HG02981 (cell line): ENCODE results near the gene THSD4.

Experiments
- ATAC-seq: cut with Tn5 transposase; IDR thresholded peaks from one replicate; pipeline ENCODE4 v1.9.1; 2021; ENCODE audit warnings: mild to moderate bottlenecking, moderate library complexity; ENCODE audit not compliant: unreplicated experiment

THSD4 gene

DNA sequence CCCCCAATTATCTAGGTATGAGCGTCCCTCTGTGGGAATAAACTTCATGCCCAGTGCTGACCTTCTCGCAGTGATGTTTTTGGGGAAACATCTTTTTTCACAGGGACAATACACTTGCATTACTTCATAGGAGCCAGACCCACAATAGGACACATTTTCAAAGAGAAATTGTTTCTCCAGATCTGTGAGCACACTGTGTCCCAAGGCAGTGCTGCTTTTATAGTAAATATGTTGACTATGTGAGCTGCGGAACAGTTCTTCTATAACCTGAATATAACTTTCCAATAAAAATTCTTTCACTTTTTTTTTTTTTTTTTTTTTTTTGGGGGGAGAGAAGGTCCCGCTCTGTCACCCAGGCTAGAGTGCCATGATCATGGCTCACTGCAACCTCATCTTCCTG is 17.4 kb upstream of the THSD4 start:
- no peak for ATAC-seq

GRCh38 chr15:71098920-71099319 is 16.4 kb upstream of the THSD4 start:
- no peak for ATAC-seq

DNA sequence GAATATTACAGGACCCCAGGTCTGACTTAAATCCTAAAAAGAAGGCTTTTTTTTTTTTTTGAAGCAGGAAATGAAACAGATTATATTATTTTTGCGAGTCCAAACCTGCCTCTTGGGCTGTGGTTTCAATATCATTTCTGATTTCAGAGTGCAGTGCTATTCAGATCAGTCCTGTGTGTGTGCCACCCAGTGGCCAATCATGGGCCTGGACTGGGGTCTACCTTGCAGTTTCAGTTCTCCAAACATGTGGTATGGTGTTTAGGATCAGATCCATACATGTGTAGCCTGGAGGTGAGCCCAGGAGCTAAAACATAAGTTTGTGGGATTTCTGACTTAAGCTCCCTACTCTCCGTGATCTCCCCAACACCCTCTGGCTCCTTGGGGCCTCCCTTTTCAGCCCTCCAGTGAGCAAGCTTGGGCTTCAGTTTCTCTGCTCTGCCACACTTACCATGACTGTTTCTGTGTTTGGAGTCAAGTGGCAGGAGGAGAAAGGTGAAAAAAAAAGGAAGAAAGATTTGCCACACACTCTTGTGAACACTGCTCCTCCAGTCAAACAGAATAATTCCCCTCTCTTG is 12.1 kb upstream of the THSD4 start:
- peak; percentile 86 for ATAC-seq

DNA sequence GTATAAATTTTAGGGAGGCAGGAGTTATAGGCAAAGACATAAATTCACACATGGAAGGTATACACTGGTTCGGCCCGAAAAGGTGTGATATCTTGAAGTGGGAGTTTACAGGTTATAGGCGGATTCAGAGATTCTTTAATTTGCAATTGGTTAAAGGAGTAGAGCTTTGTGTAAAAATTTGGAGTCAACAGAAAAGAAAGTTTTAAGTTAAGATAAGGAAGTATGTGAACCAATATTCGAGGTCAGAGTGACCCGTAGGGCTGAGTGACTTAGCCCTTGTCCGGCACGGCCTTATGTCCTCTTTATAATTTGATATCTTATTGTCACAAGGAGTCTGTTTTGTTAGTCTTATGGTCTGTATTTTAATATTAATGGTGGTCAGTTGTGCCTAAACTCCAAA is 10.6 kb upstream of the THSD4 start:
- no peak for ATAC-seq

GRCh38 chr15:71105444-71105843 is 9.8 kb upstream of the THSD4 start:
- no peak for ATAC-seq

DNA sequence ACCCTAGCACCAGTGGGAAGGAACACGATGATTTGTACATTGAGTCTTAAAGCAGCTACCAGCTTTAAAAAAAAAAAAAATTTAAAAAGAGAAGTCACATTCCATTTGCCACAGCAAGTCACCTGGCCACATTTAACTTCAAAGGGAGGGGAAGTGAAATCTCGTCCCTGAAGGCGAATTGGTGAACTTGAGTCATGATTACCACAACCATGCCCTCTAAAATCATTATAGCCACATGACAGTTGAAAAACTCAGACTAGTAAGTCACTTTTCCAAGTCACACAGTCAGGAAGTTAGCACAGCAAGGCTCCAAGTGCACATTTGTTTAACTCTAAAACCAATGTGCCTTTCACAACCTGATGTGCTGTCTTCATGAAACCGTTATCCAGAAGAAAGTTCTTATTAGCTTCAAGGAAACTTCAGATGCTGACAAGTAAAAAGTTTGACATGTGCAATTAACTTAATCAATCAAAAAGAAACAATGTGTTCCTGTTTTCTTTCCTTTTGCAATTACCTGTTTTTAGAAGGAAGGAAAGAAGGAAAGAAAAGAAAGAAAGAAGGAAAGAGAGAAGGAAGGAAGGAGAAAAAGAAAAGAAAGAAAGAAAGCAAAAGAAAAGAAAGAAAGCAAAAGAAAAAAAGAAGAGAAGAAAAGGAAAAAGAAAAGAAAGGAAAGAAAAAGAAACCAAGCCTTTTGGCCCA is 8.3 kb upstream of the THSD4 start:
- ATAC-seq: no peak

DNA sequence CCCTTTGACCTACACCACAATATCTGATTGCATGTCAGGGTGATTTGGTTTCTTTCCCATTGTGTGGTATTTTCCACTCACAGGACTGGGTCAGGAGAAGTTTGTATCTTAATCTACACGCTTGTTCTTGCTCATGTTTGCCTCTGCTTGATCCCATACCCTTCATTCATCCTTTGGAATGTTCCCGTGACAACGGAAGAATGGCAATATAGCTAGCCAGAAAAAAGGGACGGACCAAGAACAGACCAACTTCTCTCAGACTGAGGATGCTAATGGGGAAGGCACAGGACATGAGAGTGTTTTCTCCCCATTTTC is 7.8 kb upstream of the THSD4 start:
- no peak for ATAC-seq

DNA sequence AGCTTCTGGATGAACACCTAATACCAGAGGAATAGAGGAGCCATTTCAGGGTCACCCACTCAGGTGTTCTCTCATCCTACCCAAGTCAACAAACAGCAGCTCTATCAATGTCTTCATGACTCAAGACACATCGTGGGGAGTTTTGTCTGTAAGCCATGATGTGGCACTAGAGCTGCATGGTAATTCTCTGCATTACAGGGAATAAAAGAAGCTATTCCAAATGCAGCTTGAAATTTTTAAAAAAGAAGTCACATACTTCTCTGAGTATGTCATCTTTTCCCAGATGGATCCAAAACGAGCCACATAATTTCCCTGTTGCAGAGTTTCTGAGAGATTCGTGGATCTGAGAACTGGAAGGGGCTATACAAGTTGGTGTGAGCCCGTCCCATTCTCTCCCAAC is 6.1 kb upstream of the THSD4 start:
- no peak for ATAC-seq

GRCh38 chr15:71109905-71110304 is 5.4 kb upstream of the THSD4 start:
- no peak for ATAC-seq

DNA sequence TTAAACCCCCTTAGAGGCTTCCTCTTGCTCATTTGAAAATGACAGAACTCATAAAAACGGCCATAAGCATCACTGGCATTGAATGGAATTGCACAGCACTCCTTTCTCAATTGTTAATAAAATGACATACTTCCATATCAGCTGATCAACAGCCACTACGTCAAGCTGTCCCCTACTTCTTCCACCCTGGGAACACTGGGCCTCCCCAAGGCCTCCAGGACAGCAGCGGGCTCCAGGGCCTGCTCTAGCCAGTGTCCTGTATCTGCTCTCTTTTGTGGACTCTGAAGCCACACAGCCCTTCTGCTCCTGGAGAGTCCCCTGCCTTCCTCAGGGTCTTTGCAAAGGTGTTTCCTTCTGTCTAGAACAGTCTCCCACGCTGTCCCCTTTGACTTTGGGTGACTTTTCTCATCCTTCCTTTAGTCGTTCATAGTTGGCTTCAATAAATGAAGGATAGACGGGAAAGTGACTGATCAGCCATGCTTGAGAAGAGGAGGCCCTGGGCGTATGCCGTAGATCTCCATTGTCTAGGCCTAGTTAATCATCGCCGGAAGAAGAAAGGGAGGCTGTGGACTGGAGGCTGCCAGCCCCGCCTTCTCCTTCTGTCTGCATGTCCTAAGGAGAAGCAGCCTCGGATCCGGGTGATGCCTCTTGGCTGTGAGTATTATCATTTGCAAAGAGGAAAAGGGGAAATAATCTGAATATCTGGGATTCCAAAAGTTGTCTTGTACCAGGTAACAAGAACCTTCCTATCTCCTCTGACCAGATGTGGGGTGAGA is 4.7 kb upstream of the THSD4 start:
- ATAC-seq: no peak

DNA sequence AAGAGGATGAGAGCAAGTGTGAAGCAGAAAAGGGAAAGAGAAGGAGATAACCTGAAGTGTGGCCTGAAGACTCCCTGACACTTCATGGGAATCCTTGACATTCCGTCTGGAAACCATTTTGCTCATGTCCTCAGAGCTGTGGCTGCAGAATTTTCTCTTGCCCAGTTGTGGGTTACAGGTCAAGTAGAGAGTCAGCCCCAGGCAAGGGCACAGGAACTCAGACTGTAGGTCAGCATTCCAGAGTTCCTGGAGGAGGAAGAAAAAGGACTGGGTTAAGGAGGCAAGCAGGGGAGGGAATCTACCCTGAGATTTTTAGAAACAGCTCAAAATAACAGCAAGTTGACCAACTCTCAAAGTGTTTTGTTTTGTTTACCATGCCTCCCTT is 4.1 kb upstream of the THSD4 start:
- ATAC-seq: no peak

DNA sequence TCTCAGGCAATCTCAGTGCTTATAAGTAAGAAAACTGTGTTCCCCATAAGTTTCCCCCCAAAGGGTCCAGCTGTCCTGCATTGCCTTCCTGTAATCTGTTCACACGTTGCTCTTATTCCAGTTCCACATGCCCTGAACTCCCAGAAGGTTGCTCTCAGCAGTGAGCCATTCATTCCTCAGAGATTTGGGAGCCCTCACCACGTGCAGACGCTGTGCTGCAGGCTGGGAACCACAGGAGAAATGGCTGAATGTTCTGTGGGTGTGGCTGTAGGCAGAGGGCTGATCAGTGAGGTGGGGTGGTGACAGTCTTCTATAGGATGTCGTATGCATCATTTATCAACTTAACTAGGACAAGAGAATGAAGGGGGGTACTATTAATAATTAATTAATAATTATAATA is 3.3 kb upstream of the THSD4 start:
- no peak for ATAC-seq

GRCh38 chr15:71112429-71112828 is 2.8 kb upstream of the THSD4 start:
- no peak for ATAC-seq

DNA sequence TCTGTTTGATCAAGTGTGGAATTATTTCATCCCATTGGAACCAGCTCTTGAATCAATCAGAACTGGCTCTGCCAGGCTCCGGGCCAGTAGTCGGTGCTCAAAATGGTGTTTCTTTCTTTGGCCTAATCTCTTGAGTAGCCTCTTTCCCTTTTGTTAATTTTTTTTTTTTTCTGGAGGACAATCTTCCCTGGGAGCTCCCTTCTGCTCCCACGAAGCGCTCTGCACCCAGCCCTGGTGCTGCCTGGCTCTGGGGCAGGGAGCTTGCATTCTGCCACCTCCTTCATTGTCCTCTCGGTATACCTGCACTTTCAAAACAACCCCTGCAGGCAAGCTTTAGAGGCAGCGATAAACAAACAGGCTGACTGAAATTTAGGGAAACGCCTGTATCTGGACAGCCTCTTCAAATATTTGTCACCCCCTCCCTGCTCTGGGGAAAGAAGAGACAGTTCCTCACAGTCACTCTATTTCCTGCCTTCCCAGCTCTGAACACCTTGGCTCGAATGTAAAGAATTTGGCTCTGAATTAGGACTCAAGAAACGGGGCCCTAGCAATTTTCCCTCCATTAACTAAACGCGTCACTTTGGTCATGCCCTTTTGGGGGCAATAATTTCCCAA is 1.1 kb upstream of the THSD4 start:
- no peak for ATAC-seq

DNA sequence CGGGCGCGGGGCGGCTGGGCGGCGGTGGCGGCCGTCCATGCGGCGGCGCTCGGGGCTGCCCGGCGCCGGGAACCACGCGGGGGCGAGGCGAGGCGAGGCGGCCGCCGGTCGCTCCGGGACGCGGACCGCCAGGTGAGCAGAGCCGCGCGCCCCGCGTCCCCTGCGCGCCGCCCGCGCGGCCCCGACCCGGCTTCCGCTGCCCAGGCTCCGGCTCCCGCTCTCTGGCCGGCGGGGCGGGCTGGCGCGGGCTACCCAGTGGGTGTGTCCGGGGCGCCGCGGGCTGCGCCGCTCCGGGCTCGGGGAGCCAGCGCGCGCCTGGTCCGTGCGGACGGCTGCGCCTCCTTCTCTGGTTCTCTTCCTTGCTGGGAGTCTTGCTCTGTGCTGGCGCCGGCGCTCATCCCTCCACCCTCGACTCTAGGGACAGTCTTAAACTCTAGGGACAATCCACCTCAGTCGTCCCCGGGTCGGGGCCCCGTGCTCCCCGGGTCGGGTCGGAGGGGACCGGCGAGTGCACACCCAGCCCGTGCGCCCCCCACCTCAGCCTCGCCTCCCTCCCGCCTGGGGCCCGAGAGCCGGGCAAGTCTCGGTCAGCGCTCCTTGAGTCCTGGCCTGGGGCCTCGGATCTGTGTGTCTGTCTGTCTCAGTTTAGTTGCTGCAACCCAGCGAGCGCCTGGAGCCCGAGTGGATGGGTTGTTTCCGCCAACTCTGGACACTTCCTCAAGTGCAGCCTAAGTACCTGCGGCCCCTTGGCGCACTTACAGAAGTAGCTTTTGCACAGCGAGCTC is 488 bp downstream of the THSD4 start:
- ATAC-seq: peak; percentile 40

DNA sequence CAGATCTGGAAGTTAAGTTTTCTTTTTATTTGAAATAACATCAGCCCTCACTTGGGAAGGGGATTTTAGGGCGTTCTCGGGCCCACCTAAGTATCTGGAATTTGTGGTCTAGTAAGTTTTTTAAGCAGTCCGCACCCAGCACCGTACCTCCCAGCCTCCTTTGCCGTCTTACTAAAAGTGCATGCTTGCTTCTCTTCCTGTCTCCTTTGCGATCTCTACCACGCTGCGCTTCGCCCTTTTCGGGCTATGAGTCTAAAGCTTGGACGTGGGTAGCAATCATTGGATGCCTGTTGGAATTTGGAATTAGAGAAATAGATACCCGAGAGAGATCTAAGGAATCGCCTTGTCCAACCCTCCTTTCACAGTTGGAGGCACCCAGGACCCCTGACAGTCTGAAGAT is 1.1 kb downstream of the THSD4 start:
- ATAC-seq: no peak

GRCh38 chr15:71116942-71117341 is 1.7 kb downstream of the THSD4 start:
- no peak for ATAC-seq

DNA sequence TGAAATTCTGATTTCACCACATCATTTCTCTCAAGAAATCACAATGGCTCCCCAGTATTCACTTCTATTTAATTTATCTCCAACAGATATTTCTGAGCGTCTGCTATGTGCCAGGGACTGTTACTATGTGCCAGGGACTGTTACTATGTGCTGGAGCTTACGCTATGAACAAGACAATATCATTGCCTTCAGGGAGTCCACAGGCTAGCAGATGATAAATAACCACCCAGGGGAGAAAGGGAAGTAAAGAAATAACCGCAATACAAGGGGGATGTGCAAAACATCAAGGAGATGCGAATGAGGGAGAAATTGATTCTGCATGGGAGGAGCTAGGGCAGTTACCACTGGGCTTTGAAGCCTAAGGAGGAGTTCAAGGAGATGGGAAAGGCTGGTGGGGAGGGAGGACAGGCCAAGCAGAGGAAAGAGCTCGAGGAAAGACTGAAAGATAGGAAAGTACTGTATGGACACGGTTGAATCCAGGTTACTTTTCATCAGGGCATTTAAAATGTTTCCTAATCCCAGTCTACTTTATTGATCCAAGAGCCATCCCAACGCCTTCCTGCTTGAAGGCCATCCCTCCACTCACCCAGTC is 2.5 kb downstream of the THSD4 start:
- ATAC-seq: no peak

GRCh38 chr15:71118345-71118744 is 3.1 kb downstream of the THSD4 start:
- no peak for ATAC-seq

DNA sequence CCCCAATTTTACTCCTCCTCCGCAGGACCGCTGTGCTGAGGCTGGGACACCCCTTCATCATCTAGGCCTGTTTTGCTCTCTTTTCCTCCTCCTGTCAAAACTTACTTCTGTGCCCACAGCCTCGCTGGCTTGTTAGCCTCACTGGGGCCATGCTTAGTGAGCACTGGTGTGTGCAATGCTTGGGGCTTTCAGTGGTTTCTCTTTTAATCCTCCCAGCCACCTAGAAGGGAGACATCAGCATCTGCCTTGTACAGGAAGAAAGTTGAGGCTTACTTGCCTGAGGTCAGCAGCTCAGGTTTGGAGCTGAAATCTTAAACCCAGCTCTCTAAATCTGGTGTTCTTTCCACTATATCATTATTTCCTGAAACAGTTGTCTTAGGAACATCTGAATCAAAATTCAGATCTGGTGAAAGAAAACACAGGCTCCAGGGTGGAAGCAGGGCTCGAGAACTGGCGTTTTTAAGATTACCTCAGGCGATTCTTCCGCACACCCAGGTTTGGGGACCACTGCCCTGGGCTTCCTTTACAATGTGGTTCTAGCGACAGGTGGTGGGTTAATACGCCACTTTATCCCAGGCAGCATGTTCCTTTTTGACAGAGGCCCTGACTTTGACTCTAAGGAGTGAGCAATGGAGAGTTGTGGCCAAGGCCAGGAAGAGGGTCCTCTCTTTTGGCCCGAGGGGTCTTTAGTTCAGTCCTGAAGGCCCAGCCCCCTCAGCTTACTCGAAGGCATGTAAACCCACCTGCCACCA is 3.8 kb downstream of the THSD4 start:
- ATAC-seq: no peak
